Breast epithelium (tissue), 3 donors: ENCODE results near the gene ZNRF4.

Source experiments
- POLR2A ChIP-seq: fragments of 450-650 bp; IDR thresholded peaks from one replicate; pipeline ENCODE4 v1.6.1; 2016; ENCODE audit warnings: antibody characterized with exemption, mild to moderate bottlenecking, moderate library complexity
- POLR2AphosphoS5 ChIP-seq, 3 donors: sonication (generic); formaldehyde crosslinking; IDR thresholded peaks; one replicate each; pipeline ENCODE4 v1.6.1; 2017; ENCODE audit warnings: antibody characterized with exemption in 3 of 3
- TF ChIP-seq, protein P1 (sequence below), 3 donors: fragments of 450-650 bp; IDR thresholded peaks; one replicate each; pipeline ENCODE4 v1.5.1; 2016 to 2017; ENCODE audit warnings: antibody characterized with exemption in 3 of 3, mild to moderate bottlenecking in 3 of 3, moderate library complexity in 3 of 3

- TF ChIP-seq, protein P1, sequence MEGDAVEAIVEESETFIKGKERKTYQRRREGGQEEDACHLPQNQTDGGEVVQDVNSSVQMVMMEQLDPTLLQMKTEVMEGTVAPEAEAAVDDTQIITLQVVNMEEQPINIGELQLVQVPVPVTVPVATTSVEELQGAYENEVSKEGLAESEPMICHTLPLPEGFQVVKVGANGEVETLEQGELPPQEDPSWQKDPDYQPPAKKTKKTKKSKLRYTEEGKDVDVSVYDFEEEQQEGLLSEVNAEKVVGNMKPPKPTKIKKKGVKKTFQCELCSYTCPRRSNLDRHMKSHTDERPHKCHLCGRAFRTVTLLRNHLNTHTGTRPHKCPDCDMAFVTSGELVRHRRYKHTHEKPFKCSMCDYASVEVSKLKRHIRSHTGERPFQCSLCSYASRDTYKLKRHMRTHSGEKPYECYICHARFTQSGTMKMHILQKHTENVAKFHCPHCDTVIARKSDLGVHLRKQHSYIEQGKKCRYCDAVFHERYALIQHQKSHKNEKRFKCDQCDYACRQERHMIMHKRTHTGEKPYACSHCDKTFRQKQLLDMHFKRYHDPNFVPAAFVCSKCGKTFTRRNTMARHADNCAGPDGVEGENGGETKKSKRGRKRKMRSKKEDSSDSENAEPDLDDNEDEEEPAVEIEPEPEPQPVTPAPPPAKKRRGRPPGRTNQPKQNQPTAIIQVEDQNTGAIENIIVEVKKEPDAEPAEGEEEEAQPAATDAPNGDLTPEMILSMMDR (IDR thresholded peaks at IDR 0.05) = no peak
- TF ChIP-seq POLR2AphosphoS5 (IDR thresholded peaks at IDR 0.05) = no peak
- TF ChIP-seq POLR2A = no peak
Measured at GRCh38 chr19:5424192-5424973, 30.8 kb upstream of the ZNRF4 start.
